ENCODE measurements around the gene TTR. TPM values are rescaled to one million over a fixed set of nuclear protein-coding genes. Genes with fewer than 3 reads are reported as not detected.

The TTR gene
- total and polyA plus RNA-seq, 2 experiments from 2014 or later = not detected

- TF ChIP-seq ZNF462 (CRISPR knock-in tag; IDR thresholded peaks at IDR 0.05) = no peak
- no peak for TF ChIP-seq REST (IDR thresholded peaks at IDR 0.05; ENCODE audit: unreplicated experiment)
- no peak for TF ChIP-seq EZH2phosphoT487 (IDR thresholded peaks at IDR 0.05; ENCODE audit: unreplicated experiment)
- no peak for TF ChIP-seq JUNB (IDR thresholded peaks at IDR 0.05; ENCODE audit: unreplicated experiment)
- TF ChIP-seq NANOG (IDR thresholded peaks at IDR 0.05; ENCODE audit: borderline replicate concordance) = no peak
- TF ChIP-seq EZH2 (IDR thresholded peaks at IDR 0.05; ENCODE audit: low read depth, unreplicated experiment) = no peak
- no peak for TF ChIP-seq STAT1 (IDR thresholded peaks at IDR 0.05; ENCODE audit: unreplicated experiment)
- no peak for TF ChIP-seq ZNF331 (CRISPR knock-in tag; IDR thresholded peaks at IDR 0.05; ENCODE audit: low read depth)
Observed at GRCh38 chr18:31590570-31590969, 1.1 kb upstream of the TTR start (continued).
